ENCODE data around the gene KLHDC10.

- TF ChIP-seq CTCF (IDR thresholded peaks at IDR 0.05) = no peak
- no peak for TF ChIP-seq POLR2A (IDR thresholded peaks at IDR 0.05)
Observed at GRCh38 chr7:130048906-130049305, 21.4 kb upstream of the KLHDC10 start.
